ENCODE data around the gene KCNE1.
"Not testable (repeated sequence)": the region's sequence is repeated elsewhere in the genome, so short reads cannot be mapped to it uniquely, and the experiment has no call there.

Gene KCNE1

DNA sequence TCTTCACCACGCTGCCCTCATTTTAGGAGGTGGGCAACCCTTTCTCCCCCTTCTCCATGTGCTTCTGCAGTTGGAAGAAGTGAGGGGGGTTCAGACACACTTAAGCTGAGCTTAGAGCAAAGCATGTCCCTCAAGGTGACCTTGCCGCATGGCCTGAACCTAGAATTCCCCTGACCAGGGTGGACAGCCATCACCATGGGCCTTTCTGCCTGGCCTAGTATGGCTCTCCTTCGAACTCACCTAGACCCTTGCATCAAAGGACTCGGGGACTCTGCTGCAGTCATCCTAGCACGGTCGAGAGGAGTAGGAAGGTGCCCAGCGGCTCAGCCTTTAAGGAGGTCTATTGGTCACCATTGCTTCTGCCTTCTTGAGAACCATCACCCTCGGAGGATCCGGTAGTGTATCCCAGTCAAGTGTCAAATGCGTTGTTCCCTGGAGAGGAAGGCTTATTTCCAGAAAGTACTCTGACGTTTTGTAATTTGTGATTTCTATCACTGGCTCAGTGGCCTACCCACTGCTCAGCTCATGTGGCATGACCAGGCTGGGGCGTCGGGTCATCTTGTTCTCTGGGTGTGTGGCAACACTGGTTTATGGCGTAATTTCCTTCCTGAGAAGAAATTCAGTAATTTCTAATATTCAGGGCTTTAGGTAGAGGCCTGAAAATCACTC is at the start of gene KCNE1:
Gene KCNE1, minus strand, starts transcription at position 424 of the 669 bp plus-strand sequence. CDS start 62,576 bp downstream, outside the sequence.
- DNase-seq (ENCODE audit: low read depth): peak; percentile 75

DNA sequence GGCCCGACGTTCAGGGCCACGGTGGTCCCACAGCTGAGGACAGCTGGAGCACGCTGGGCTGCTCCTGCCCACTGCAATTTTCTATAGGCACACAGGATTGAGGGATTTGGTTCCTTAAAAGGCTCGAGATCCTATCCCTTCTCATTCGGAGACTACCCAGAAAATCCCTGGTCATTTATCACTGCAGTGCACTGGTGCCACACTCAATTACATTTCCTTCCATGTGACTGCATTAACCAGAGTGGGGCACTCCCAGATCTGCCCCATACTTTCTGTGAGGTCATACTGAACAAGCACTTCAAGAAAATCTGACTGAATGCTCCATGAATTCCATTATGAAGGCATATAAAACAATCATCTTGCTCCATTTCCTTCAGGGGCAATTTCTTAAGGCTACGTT is 49.8 kb upstream of the KCNE1 start:
- DNase-seq (ENCODE audit: low read depth): no peak

DNA sequence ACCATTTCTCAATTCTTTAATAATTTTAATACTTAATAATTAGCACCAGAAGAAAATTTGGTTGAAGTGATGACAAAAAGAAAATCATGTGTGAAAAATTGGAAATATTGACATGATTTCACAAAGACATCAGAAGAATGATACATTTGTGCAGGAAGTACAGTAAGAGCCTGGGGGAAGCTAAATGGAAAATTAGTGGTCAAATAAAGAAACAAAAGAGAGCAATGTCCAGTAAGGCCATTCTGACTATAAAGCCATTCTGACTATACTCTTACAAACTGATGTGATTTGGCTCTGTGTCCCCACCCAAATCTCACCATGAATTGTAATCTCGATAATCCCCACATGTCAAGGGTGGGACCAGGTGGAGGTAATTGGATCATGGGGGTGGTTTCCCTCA is 48.6 kb upstream of the KCNE1 start:
- DNase-seq (ENCODE audit: low read depth): no peak

DNA sequence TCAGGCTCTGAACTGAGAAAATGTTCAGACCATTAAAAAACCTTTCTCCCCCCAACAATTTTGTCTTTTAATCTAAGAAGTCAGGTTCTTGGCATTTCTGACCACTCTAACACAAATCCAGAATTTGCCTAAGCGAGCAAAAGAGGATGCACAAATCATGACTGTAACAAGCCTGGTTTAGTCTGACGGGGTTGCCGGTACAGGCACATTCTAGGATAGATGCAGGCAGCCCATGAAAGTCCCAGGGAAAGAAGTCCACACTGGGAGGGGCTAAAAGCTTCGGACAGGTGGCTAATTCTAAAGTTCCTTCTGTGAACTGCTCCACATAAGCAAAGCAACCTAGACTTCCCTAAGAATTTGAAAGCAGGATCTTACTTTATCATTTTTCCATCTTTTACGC is 48.0 kb upstream of the KCNE1 start:
- no peak for DNase-seq (ENCODE audit: low read depth)

DNA sequence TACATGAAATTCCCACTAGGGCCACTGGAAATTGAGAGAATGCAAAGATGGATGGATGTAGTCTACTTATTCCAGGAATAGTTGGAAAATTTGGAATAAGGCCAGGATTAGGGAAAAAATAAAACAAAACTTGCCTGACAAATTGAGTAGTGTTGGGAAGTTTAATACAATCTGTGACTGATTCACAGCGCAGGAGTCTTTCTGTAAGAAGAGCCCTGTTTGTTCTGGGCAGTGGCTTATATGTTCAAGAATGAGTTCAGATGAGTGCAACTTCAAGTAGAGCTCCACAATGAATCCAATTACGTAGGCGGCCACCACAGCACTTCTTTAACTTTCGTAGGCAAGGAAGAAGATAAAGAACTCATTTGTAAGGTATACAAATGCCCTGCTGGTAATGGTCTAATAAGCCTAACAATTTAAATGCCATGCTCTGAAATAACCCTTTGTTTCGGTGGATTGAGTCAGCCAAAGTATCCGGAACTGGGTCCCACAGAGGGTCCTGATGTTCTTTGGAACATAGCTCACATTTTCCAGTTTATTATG is 47.1 kb upstream of the KCNE1 start:
- DNase-seq (ENCODE audit: low read depth): no peak

DNA sequence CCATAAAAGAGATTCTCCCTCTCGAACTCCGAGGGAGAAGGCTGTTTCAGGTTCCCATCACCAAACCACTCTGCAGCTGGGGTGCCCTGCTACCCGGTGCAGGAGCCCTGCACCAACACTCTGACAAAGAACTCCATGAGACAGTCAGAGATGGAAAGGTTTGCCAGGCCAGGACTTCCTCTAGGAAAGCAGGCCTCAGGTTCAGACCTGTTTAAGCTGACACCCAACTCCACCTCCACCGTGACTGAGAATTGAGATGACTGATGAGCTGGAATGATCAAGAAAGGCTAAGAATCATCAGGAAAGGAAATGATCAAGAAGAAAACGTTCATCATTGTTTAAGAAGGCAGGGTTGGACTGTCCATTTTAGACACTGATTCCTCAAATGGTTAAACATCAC is 46.2 kb upstream of the KCNE1 start:
- no peak for DNase-seq (ENCODE audit: low read depth)

DNA sequence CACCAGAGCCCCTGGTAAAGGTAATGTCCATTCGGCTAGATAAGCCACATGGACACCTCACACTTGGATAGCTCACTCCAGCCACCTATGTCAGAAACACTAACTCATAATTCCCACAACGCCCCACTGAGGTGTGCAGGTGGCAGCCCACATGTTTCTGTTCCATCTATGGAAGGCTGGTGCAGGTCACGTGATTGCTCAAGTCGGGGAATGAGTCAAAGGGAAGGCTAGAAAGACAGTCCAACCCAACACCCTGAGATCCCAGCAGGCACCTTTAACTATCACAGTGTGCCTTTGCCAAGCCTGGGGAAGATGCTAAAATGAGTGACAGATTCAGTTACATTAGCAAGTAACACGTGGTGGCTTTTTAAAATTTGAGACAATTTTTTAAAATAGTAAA is 45.3 kb upstream of the KCNE1 start:
- no peak for DNase-seq (ENCODE audit: low read depth)

DNA sequence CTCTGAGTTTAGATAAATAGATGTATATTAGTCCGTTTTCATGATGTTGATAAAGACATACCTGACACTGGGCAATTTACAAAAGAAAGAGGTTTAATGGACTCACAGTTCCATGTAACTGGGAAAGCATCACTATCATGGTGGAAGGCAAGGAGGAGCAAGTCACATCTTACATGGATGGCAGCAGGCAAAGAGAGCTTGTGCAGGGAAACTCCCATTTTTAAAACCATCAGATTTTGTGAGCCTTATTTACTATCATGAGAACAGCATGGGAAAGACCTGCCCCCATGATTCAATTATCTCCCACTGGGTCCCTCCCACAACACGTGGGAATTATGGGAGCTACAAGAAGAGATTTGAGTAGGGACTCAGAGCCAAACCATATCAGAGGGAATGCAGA is 42.7 kb upstream of the KCNE1 start:
- DNase-seq (ENCODE audit: low read depth): not testable (repeated sequence)

DNA sequence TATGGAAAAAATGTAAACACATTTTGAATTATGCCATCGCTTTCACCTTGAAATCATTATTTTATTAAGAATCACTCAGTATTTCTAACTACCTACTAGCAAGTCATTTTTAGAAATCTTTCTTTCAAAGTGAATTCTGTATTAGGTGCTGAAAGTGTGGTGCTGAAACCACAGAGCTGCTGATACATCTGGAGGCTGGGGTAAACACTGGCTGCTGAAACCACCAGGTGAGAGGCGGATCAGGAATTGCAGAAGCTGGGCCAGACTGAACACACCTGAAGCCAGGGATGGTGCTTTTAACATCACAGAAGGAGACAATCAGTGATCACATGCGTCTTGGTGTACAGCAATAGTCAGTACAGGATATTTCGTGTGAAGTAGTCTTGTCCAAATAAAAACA is 42.2 kb upstream of the KCNE1 start:
- DNase-seq (ENCODE audit: low read depth): no peak

DNA sequence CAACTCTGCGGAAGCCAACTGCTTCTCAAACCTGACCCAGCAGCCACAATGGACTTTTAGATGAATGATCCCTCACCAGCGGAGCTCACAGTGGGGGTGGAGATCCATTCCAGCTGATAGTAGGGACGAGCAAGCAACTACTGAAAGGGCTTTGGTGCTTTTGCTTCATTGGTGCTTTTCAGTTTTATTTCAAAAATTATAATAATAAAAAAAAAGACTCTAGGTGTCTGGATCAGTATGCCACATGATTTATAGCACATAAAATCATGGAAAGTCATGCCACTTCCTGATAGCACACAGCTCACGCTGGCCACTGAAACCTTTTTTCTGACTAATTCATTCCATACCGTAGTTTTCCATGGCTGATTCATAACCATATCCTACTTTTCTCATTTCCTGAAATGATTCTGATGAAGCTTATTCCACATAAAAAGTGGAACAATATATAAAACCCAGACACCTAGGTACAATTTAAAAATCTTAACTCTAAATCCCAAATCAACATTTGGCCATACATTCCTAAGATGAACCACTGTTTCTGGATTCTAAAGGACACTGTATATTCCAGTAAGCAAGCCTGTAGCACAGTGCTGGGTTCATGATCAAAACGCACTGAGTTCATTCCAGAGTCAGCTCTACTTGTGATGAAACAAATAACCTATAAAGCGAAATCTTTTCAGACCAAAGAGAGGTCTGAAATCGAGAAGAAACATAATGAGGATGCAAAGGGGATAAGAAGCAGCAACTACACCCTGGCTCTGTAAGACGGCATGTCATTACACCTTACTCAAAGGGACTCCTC is 41.3 kb upstream of the KCNE1 start:
- DNase-seq (ENCODE audit: low read depth): peak; percentile 52

DNA sequence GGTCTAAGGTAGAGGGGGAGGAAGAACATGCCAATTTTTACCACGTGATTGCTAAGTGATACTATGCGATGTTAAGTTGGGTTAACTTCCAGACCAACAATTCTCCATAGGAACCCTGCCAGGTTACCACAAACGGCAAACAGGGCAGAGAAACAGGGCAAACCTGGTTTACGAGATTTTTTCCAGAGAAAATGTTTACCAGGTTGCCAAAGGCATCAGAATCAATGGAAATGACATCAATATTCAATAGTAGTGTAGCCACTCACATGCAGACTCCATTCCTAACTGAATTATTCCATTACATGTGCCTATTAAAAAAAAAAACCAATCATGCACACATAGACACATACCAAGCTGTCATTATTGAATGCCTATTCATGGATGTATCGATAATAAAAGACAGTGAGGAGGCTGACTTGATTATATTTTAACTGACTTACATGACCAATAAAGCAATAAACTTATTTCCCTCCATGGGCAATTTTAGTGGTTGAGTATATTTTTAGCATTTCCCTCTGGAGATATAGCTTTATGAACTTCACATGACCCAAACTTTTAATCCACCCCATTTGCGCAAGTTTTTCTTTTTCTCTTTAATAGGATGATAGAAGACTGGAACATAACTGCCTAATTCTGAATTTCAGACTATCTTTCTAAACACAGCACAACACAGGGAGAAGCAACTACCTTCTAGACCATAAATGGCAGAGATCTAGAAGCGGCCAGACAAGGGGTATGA is 40.5 kb upstream of the KCNE1 start:
- no peak for DNase-seq (ENCODE audit: low read depth)

DNA sequence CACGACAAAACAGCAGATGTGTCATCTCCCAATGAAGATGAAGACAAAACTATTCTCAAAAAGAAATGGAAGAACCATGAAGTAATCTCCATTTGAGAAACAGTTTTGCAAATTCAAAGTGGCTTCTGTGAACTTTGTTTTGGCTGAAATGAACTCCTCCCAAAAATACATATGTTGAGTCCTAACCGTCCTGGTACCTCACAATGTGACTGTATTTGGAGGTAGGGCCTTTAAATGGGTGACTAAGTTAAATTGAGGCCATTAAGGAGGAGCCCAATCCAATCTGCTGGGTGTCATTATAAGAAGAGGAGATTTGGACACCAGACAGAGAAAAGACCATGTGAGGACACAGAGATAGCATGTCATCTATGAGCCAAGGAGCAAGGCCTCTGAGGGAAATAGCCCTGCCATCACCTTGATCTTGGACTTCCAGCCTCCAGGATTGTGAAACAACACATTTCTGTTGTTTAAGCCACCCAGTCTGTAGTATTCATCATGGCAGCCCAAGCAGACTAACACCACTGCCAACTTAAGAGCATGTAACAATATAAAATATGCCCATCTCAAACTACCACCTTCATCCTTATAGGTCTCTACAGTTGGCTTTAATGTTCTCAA is 38.3 kb upstream of the KCNE1 start:
- no peak for DNase-seq (ENCODE audit: low read depth)

DNA sequence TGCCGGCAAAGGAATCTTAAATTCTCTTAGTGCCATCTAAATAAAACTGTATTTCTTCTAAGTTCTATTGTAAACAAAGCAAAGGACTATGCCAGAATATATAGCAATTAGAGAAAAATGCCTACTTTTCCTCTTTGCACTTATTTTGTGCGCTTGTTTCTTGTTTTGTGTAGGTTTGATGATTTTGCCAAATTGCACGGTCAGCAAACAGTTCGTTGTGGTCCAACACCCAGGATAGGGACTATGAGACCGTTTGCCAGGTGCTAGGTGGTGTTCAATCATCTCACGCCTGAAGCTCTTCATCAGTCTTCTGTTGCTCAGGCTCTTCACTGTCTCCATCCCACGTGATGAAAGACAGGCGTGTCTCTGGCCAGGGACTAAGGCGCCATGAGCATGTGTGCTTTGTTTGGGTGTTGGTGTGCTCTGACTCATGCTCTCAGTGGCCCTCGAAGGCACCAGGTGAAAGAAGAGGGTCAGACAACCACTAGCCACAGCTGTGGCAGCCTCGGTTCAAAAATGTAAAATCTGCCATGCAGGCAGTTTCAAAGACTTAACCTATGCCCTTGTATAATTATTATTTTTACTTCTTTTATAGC is 36.9 kb upstream of the KCNE1 start:
- no peak for DNase-seq (ENCODE audit: low read depth)

DNA sequence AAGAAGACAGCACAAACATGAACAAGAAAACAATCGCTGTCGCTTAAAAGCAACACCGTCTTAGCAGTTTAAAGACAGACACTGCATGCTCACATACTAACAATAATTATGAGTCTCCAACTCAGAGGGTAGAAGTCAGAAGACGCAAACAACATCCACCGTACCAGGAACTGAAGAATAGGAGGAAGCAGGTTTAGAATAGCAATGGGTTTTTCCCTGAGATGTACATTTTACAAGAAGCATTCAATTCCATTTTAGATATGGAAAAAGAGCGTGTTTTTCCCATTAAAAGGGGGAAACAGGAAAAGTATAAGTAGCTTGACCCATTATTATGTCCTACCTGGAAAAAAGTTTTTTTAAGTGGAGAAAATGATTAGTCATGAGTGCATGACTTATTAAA is 34.5 kb upstream of the KCNE1 start:
- DNase-seq (ENCODE audit: low read depth): no peak

DNA sequence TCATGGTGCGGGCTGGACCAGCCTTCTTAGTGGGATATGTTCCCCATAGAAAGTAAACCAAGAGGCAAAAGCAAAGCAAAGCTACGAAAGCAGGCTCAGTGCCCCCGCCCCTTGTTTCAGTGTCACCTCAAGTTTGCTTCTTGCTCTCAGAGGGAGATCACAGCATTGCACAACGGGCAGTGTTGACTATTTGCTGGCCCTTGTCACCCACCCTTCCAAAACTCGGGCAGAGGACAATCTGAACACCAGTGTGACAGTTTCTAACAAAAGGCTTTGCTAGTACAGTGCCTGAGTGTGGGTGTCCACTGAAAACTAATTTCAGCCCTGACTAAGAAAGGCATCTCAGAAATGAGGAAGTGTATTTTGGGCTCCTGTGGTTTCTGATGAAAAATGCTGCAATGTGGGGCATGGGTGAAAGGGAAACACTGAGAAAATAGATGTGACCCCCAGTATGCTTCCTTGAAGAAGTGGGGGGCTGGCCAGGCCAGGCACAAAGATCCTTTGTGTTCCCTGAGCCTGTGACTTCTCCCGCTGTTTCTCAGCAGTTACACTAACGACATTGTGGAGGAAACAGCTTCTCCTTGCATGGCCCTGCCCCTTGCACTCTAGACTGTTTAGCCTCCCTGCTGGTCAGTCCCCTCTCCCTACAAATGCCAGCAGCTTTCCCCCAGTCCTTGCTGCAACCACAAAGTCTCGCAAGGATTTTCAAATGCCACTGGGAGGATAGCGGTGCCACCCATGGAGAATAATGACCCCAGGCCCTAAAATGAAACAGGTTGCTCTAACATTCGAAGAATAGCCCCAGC is 33.3 kb upstream of the KCNE1 start:
- peak; percentile 83 for DNase-seq (ENCODE audit: low read depth)

DNA sequence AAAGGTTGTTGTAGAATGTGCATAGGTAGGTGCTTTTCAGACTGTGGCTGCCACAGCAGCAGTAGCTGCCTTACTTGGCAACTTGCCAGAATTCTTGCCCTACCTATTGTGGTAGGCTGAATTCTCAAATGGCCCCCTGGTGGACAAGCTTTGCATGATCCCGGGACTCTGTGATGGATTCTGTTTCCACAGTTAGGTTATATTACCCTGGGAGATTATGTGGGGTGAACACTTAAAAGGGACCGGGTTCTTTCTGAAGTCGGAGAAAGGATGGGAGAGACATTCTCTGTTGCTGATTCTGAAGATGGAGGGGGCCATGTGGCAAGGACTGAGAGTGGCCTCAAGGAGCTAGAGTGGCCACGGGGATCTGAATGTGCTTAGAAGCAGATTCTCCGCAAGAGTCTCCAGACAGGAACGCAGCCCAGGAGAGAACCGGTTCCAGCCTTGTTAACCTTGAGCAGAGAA is 32.1 kb upstream of the KCNE1 start:
- peak; percentile 61 for DNase-seq (ENCODE audit: low read depth)

DNA sequence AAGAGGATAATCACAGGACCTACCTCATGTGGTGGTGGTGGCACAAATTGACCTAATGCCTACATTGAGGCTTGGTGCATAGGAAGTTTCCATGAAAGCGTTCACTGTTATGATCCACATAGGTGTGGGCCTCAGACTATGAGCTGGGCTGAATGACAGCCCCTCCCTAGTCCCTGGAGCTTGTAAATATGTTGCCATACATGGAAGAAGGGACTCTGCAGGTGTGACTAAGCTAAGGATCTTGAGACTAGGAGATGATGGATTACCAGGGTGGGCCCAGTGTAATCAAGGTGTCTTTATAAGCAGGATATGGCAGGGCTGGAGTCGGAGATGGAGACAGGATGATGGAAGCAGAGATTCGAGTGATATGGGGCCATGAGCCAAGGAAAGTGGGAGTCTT is 31.0 kb upstream of the KCNE1 start:
- DNase-seq (ENCODE audit: low read depth): no peak

DNA sequence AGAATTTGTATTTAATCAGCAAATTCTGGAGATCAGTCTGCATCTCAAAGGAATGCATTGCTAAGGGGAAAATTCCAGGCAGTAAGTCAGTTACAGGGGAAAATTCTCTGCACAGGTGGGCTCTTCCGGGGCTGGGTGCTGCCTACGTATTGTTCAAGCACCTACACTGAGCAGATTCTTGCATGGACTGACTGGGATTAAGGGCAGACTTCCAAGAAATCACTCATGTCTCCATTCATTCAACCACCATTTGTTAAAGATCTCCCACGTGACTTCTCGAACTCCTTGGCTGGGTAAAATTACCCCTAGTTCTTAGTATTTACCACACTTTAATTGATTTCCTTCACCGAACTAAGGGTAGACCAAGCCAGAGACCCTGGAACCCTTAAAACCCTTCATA is 28.2 kb upstream of the KCNE1 start:
- DNase-seq (ENCODE audit: low read depth): no peak

DNA sequence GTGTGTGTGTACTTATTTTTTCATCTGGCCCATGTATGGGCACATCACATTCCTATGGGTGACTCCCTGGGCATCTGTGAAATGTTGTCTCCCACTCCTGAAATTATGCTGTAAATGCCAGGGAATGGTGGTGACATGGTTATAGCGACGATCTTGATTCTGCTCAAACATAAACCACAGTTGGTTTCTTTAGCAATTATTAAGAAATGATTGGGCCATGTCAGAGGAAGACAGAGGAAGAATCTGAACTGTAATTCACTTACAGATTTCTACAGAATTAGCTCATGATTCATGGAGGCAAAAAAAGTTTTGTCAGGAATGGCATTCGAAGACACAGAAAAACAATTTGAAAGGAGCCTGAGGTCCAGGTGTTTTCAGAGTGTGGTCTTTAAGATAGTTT is 25.8 kb upstream of the KCNE1 start:
- DNase-seq (ENCODE audit: low read depth): no peak

DNA sequence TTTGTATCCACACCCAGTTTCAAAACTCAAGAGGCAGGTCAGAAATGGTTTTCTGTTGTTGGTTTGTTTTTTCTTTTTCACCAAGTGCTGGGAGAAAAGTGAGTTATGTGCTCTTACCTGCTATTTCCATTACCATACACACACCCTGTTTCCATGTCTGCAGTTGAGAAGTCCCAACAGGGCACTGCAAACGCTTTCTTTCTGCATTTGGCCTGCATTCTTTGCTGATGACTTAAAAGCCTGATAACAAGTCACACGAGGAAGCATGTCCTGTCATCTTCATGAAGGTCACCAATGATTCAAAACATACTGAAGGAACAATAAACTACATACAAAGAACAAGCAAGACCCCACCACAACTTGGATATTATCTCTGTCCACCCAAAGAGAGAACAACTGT is 24.8 kb upstream of the KCNE1 start:
- DNase-seq (ENCODE audit: low read depth): no peak

DNA sequence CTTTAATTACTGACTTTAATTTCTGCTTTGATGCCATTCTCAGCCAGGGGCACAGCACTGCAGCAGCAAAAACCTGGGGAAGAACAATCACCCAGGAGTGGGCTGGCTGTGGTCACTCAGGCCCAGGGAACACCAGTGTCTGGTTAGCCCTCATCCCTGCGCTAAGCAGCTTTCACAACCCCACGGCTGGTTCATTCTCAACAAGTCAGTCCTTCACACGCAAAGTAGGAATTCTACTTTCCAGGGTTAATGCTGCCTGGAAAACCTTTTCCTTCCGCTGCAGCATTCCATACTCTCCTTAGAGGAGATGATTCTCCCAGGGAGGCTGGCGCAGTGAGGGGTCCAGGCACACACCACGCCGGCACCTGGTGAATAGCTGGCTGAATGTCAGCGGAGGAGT is 24.3 kb upstream of the KCNE1 start:
- DNase-seq (ENCODE audit: low read depth): no peak

Measured in fibroblast of gingiva (primary cell).